NK-92 treated with Interleukin-12 subunit alpha and Interleukin-12 subunit beta, amount 100 ng/mL, for 24 hours (cell line): Measurements from ENCODE around the gene TRIOBP.

Experiments used
- DNase-seq: peaks from one replicate; lab custom pipeline; 2025; lab: John Stamatoyannopoulos, UW

The TRIOBP gene

DNA sequence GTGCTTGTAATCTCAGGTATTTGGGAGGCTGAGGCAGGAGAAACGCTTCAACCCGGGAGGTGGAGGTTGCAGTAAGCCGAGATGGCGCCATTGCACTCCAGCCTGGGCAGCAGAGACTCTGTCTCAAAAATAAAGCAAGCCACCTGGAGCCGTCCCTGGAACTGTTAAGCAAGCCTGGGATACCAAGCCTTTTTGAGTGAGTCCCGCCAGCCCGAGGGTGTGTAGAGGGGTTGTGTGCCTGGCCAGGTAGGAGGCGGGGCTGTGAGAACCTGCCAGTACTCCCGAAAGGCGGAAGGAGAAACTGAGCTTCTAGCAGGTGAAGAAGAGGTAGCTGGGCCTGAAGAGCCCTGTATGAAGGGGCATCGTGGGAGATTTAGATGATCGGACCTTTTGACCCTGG is 52.4 kb downstream of the TRIOBP start:
- no peak for DNase-seq

GRCh38 chr22:37749831-37750595 is 53.2 kb downstream of the TRIOBP start:
- no peak for DNase-seq

- DNase-seq = no peak
These were observed 53.8 kb downstream of the TRIOBP start for GRCh38 chr22:37750596-37751162.

GRCh38 chr22:37751449-37752188 is 54.8 kb downstream of the TRIOBP start:
- no peak for DNase-seq

- DNase-seq = no peak
These were observed 55.6 kb downstream of the TRIOBP start for GRCh38 chr22:37752189-37753087.

- DNase-seq = no peak
These were observed 56.9 kb downstream of the TRIOBP start for GRCh38 chr22:37753746-37754145.

- no peak for DNase-seq
These were observed 60.8 kb downstream of the TRIOBP start for GRCh38 chr22:37757663-37758062.

GRCh38 chr22:37758694-37759093 is 61.8 kb downstream of the TRIOBP start:
- DNase-seq = no peak

DNA sequence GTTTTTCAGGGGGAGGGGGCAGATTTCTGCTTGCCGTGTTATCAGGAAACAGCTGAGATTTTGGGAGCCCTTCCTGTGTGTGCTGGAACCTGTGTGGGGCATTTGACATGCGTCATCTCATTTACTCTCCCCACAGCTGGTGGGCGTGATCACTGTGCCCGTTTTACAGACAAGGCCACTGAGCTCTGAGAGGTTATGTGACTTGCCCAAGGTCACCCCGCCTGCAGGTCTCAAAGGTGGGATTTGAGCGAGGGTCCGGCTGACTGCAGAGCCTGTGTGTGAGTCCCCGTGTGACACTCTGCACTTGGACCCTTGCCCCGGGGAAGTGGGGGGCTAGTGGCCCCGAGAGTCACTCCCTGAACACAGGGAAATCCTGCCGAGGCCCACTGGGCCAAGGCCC is 62.4 kb downstream of the TRIOBP start:
- no peak for DNase-seq

DNA sequence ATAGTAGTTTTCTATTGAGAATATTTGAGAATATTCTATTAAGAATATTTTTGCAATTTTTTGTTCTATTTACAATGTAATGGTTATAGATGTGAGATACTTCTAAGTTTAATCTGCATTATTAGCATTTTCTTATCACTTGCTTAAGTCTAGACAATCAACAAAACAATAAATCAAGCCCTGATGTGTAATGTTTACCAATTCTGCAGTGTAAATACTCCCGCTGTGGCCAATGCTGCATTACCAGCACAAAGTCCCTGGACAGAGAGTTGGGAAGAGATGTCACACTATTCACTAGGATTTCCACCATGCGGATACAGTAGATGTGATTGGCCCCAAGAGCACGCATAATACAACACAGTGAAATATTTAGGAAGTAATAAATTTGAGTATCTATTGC is 63.3 kb downstream of the TRIOBP start:
- no peak for DNase-seq

GRCh38 chr22:37762389-37762836 is 65.6 kb downstream of the TRIOBP start:
- DNase-seq = no peak

- DNase-seq = no peak
These were observed 66.2 kb downstream of the TRIOBP start for GRCh38 chr22:37763012-37763411.

DNA sequence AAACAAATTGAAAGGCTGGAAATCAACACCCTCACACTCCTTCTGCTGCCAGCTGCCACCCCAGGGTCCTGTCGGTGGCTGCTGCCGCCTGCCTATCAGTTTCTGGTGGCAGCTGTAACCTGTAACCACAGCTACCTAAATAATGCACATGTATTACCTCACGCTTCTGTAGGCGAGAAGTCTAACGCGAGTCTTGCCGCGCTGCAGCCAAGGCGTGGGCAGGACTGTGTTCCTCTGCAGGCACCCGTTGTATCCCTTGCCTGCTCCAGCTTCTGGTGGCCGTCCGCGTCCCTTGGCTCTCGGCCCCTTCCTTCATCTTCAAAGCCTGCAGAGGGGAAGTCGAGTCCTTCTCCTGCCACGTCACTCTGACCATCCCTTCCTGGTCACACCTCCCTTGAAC is 66.8 kb downstream of the TRIOBP start:
- no peak for DNase-seq

DNA sequence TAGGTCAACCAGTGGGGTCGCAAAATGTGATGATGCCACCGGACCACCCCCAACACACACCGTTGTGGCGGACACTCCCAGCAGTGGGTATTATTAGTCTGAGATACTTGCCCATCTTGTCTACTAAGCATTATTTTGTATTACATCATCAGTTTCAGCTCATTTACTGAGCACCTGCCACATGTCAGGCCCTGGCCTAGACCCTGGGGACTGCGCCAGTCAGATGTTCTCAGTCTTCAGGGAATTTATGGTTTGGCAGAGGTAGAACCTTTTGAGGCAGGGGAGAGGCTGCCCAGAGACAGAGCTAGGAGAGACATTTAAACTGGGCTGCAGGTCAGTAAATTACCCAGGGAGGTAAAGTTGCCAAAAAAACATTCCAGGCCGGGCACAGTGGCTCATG is 67.8 kb downstream of the TRIOBP start:
- no peak for DNase-seq

DNA sequence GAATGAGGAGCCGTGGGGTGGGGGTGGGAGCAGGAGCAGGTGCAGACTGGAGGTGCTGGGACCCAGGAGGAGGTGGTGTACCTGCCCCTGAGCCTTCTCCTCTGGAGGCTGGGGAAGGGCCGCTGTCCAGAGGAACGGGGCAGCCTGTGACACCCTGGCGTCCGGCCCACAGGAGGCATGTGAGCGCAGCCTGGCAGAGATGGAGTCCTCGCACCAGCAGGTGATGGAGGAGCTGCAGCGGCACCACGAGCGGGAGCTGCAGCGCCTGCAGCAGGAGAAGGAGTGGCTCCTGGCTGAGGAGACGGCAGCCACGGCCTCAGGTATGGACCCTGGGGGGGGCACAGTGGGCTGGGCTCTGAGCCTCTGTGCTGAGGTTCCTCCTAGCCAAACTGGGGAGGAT is 68.7 kb downstream of the TRIOBP start:
- no peak for DNase-seq

- no peak for DNase-seq
These were observed 69.2 kb downstream of the TRIOBP start for GRCh38 chr22:37765953-37766576.

GRCh38 chr22:37768273-37768672 is 71.4 kb downstream of the TRIOBP start:
- DNase-seq = no peak

GRCh38 chr22:37769056-37769455 is 72.2 kb downstream of the TRIOBP start:
- no peak for DNase-seq

- no peak for DNase-seq
These were observed 74.2 kb downstream of the TRIOBP start for GRCh38 chr22:37771081-37771480.

- DNase-seq = no peak
These were observed 75.0 kb downstream of the TRIOBP start for GRCh38 chr22:37771702-37772427.

- DNase-seq = no peak
These were observed 77.9 kb downstream of the TRIOBP start for GRCh38 chr22:37774728-37775127.
